Trophoblast cell (in vitro differentiated cells and primary cell): ENCODE measurements around the gene SSPN.

Source experiments
- DNase-seq, 2 donors: peaks; one replicate each; pipeline ENCODE4 v3.0.0-alpha.2; 2016
- H2AFZ ChIP-seq: 2 replicates; pipeline ENCODE4 v1.6.1; 2013; ENCODE audit warnings: low read length, moderate library complexity, mild to moderate bottlenecking; ENCODE audit not compliant: insufficient read depth, poor library complexity
- H2AK5ac ChIP-seq: 2 replicates; pipeline ENCODE4 v1.6.1; 2013; ENCODE audit warnings: mild to moderate bottlenecking, low read length
- H2BK120ac ChIP-seq: 2 replicates; pipeline ENCODE4 v1.6.1; 2013; ENCODE audit warnings: low read length, mild to moderate bottlenecking, moderate library complexity; ENCODE audit not compliant: insufficient read depth, poor library complexity
- H2BK12ac ChIP-seq: 2 replicates; pipeline ENCODE4 v1.6.1; 2013; ENCODE audit warnings: mild to moderate bottlenecking, low read length, moderate library complexity
- H2BK5ac ChIP-seq: 2 replicates; pipeline ENCODE4 v1.6.1; 2013; ENCODE audit warnings: low read length, low read depth, moderate library complexity, mild to moderate bottlenecking; ENCODE audit not compliant: poor library complexity
- H3K14ac ChIP-seq: 2 replicates; pipeline ENCODE4 v1.6.1; 2013; ENCODE audit warnings: mild to moderate bottlenecking, low read length
- H3K18ac ChIP-seq: 2 replicates; pipeline ENCODE4 v1.6.1; 2013; ENCODE audit warnings: mild to moderate bottlenecking, low read length
- H3K23ac ChIP-seq: 2 replicates; pipeline ENCODE4 v1.6.1; 2013; ENCODE audit warnings: low read length
- H3K27ac ChIP-seq: 2 replicates; pipeline ENCODE4 v1.5.1; 2013; ENCODE audit warnings: low read depth, mild to moderate bottlenecking, inconsistent platforms, low read length, moderate library complexity
- H3K27me3 ChIP-seq: 2 replicates; pipeline ENCODE4 v1.6.1; 2013; ENCODE audit warnings: inconsistent platforms, mild to moderate bottlenecking, low read length, moderate library complexity; ENCODE audit not compliant: insufficient read depth
- H3K36me3 ChIP-seq, 2 experiments: 1 replicate in 1 of 2; 2 replicates in 1 of 2; pipeline ENCODE4 v1.6.1; 2013; ENCODE audit warnings: low read length in 2 of 2, mild to moderate bottlenecking in 2 of 2, moderate library complexity in 1 of 2; ENCODE audit not compliant: insufficient read depth in 2 of 2, control insufficient read depth in 1 of 2
- H3K4ac ChIP-seq: 2 replicates; pipeline ENCODE4 v1.6.1; 2013; ENCODE audit warnings: low read depth, mild to moderate bottlenecking, low read length, moderate library complexity
- H3K4me1 ChIP-seq, 2 experiments: 1 replicate in 1 of 2; 2 replicates in 1 of 2; pipeline ENCODE4 v1.6.1; 2013; ENCODE audit warnings: low read length in 2 of 2, mild to moderate bottlenecking in 2 of 2, moderate library complexity in 1 of 2; ENCODE audit not compliant: insufficient read depth in 2 of 2, control insufficient read depth in 1 of 2
- H3K4me2 ChIP-seq: 2 replicates; pipeline ENCODE4 v1.6.1; 2013; ENCODE audit warnings: inconsistent platforms, mild to moderate bottlenecking, low read length, moderate library complexity
- H3K4me3 ChIP-seq: 2 replicates; pipeline ENCODE4 v1.5.1; 2013; ENCODE audit warnings: mild to moderate bottlenecking, low read depth, low read length, inconsistent platforms
- H3K79me1 ChIP-seq: one replicate; pipeline ENCODE4 v1.6.1; 2013; ENCODE audit warnings: low read length
- H3K79me2 ChIP-seq: 2 replicates; pipeline ENCODE4 v1.6.1; 2013; ENCODE audit warnings: low read length, mild to moderate bottlenecking; ENCODE audit not compliant: control insufficient read depth, insufficient read depth, poor library complexity
- H3K9ac ChIP-seq: 2 replicates; pipeline ENCODE4 v1.6.1; 2013; ENCODE audit warnings: mild to moderate bottlenecking, low read length
- H3K9me3 ChIP-seq: 2 replicates; pipeline ENCODE4 v1.6.1; 2013; ENCODE audit warnings: low read depth, mild to moderate bottlenecking, control low read depth, inconsistent platforms, low read length; ENCODE audit not compliant: insufficient read depth
- H4K12ac ChIP-seq: 2 replicates; pipeline ENCODE4 v1.6.1; 2013; ENCODE audit warnings: low read depth, mild to moderate bottlenecking, low read length, moderate library complexity
- H4K8ac ChIP-seq: 2 replicates; pipeline ENCODE4 v1.6.1; 2013; ENCODE audit warnings: low read depth, mild to moderate bottlenecking, low read length, moderate library complexity
- H4K91ac ChIP-seq: one replicate; pipeline ENCODE4 v1.6.1; 2013; ENCODE audit warnings: low read depth, mild to moderate bottlenecking, low read length, moderate library complexity
- WGBS: extraction: QIAGEN DNeasy Blood & Tissue Kit; methylation state at CpG from one replicate; pipeline ENCODE4 v1.1.7; 2013; ENCODE audit warnings: missing lambda C conversion rate; ENCODE audit not compliant: insufficient read length, insufficient coverage; ENCODE audit errors: extremely low coverage; 5-methylcytosine and 5-hydroxymethylcytosine counted together

SSPN gene

DNA sequence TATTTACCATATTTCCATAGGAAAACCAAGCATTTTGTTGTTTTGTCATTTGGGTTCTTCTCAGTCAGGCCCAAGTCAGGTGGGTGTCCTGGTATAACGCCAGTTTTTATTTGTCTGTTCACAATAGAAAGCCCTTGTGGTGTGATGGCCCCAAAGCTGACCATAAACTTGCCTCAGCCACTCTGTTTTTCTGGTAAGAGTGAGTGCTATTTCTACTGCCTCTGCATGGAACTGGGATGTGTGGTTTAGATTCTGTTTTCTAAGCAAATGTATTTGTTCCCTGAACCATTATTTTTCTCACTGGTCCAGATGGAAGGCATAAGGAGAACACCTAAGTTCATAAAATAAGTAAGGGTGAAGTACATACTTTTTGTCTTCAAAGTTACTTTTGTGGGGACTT lies 1.8 kb upstream of the SSPN start:
- no CpG with 5 or more reads among the region's 1 CpG for WGBS
- peaks cover 0 to 4% of the 10 kb centered on the region in 2 experiments for H3K4me1 ChIP-seq
- H4K91ac ChIP-seq = no peak overlapping the region

DNA sequence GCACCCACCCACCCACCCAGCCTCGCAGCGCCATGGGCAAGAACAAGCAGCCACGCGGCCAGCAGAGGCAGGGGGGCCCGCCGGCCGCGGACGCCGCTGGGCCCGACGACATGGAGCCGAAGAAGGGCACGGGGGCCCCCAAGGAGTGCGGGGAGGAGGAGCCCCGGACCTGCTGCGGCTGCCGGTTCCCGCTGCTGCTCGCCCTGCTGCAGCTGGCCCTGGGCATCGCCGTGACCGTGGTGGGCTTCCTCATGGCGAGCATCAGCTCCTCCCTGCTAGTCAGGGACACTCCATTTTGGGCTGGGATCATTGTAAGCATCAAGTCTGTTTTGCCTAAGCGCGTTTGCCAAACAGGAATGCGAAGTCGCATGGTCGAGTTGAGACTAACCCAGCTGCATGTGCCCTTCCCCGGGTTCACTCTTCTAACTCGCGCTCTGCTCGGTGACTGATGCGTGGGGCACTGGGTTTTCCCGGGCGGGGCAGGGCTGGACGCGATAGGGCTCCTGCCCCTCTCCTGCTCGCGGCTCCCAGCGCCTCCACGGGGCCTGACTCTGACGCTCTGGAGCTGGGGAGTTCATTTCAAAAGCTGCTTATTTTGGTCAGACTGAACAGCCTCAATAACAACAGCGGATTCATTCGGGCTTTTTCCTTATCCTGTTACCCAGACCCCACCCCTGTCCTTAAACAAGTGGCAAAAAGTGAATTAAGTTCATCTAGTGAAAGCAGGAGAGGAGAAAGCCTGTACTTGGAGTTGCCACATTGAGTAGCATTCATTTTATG lies 458 bp downstream of the SSPN start:
- Histone ChIP-seq H3K4me3 (peak overlapping the region; percentile 68), H3K36me3 (no peaks in the 10 kb centered on the region), H3K18ac (peak overlapping the region; percentile 33), H3K4me2 (peak overlapping the region; percentile 77), H3K27me3 (peaks cover 3% of the 10 kb centered on the region), H4K8ac (peak overlapping the region; percentile 61), H2BK12ac (no peak overlapping the region), H4K12ac (peak overlapping the region; percentile 12), H3K4me1 (peaks cover 0 to 4% of the 10 kb centered on the region in 2 experiments), H2BK5ac (no peak overlapping the region), H2BK120ac (no peak overlapping the region), H3K4ac (no peak overlapping the region), H3K9me3 (peaks cover 1% of the 10 kb centered on the region), H3K27ac (no peak overlapping the region), H4K91ac (peak overlapping the region; percentile 48), H3K79me2 (peaks cover 4% of the 10 kb centered on the region), H3K79me1 (peaks cover 2% of the 10 kb centered on the region), H2AFZ (peak overlapping the region; percentile 73), H3K14ac (peak overlapping the region; percentile 18), H2AK5ac (no peak overlapping the region), H3K23ac (no peak overlapping the region), H3K9ac (no peak overlapping the region)
- peak; percentile 38 to 54 for DNase-seq
- no CpG with 5 or more reads among the region's 45 CpGs for WGBS

More for the DNA sequence above, 1.8 kb upstream of the SSPN start:
- Histone ChIP-seq H2BK12ac (no peak overlapping the region), H3K36me3 (no peaks in the 10 kb centered on the region), H3K79me2 (peaks cover 4% of the 10 kb centered on the region), H4K8ac (no peak overlapping the region), H3K4me2 (no peak overlapping the region), H4K12ac (no peak overlapping the region), H2AK5ac (no peak overlapping the region), H3K23ac (no peak overlapping the region), H2BK5ac (no peak overlapping the region), H3K79me1 (peaks cover 2% of the 10 kb centered on the region), H3K18ac (no peak overlapping the region), H3K27me3 (peaks cover 3% of the 10 kb centered on the region), H3K27ac (no peak overlapping the region), H3K9ac (no peak overlapping the region), H3K4ac (no peak overlapping the region), H3K4me3 (no peak overlapping the region), H2BK120ac (no peak overlapping the region), H3K14ac (no peak overlapping the region), H2AFZ (no peak overlapping the region), H3K9me3 (peaks cover 1% of the 10 kb centered on the region)
- DNase-seq = no peak

DNA sequence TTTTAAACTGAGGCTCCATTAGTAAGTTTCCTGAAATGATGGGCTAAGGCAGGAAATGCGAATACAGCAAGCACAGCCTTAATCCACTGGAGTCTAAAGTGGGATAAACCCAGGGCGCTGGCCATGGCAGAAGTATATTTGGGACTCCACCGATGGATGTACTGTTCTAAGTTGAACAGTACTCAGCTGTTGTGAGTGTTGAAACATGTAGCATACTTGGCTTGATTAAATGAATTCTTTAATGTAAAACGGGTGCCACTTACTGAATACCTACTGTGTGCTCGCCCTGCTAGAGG lies 996 bp downstream of the SSPN start:
- no CpG with 5 or more reads among the region's 5 CpGs for WGBS
- H3K14ac ChIP-seq = no peak overlapping the region
- peaks cover 3% of the 10 kb centered on the region for H3K27me3 ChIP-seq
- no peak overlapping the region for H2BK5ac ChIP-seq
- no peak overlapping the region for H2BK12ac ChIP-seq
- peaks cover 2% of the 10 kb centered on the region for H3K79me1 ChIP-seq
- H3K18ac ChIP-seq = no peak overlapping the region
- H4K8ac ChIP-seq = no peak overlapping the region
- H3K4me3 ChIP-seq = no peak overlapping the region
- DNase-seq = no peak
- H2BK120ac ChIP-seq = no peak overlapping the region
- H3K9me3 ChIP-seq = peaks cover 1% of the 10 kb centered on the region
- H2AFZ ChIP-seq = no peak overlapping the region
- H3K36me3 ChIP-seq = no peaks in the 10 kb centered on the region
- peak overlapping the region; percentile 77 for H3K4me2 ChIP-seq
- H3K4ac ChIP-seq = no peak overlapping the region
- H3K23ac ChIP-seq = no peak overlapping the region
- H3K9ac ChIP-seq = no peak overlapping the region
- H3K27ac ChIP-seq = no peak overlapping the region
- H2AK5ac ChIP-seq = no peak overlapping the region
- H4K91ac ChIP-seq = no peak overlapping the region
- H3K4me1 ChIP-seq = peaks cover 0 to 4% of the 10 kb centered on the region in 2 experiments
- H3K79me2 ChIP-seq = peaks cover 4% of the 10 kb centered on the region
- no peak overlapping the region for H4K12ac ChIP-seq

DNA sequence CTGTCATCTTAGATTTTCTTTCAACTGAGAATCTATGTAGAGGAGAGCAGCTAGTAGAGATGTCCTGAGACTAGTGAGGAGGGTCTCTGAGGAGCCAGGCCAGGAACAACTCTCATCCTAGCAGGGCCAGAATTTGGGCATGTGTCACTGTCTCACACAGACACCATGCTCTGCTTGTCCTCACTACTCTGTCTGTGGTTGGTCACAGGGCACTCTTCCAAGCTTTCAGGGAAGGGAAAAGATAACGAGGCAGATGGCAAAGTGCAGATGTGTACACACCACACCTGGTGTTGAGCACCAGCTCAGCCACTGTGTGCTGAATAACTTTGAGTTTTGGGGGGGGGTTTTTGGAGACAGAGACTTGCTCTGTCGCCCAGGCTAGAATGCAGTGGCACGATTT lies 2.5 kb downstream of the SSPN start:
- H2AK5ac ChIP-seq = no peak overlapping the region
- peaks cover 4% of the 10 kb centered on the region for H3K79me2 ChIP-seq
- no peak overlapping the region for H2AFZ ChIP-seq
- no peak overlapping the region for H2BK5ac ChIP-seq
- no peak overlapping the region for H2BK120ac ChIP-seq
- H3K79me1 ChIP-seq = peaks cover 2% of the 10 kb centered on the region
- H3K4me3 ChIP-seq = no peak overlapping the region
- peaks cover 1% of the 10 kb centered on the region for H3K9me3 ChIP-seq
- H3K36me3 ChIP-seq = no peaks in the 10 kb centered on the region
- no peak overlapping the region for H3K23ac ChIP-seq
- H4K91ac ChIP-seq = no peak overlapping the region
- no peak overlapping the region for H4K12ac ChIP-seq
- H3K14ac ChIP-seq = no peak overlapping the region
- no peak overlapping the region for H3K18ac ChIP-seq
- no peak overlapping the region for H4K8ac ChIP-seq
- H3K4me2 ChIP-seq = no peak overlapping the region
- DNase-seq = no peak
- no peak overlapping the region for H3K9ac ChIP-seq
- no peak overlapping the region for H2BK12ac ChIP-seq
- H3K27ac ChIP-seq = no peak overlapping the region
- peaks cover 0 to 4% of the 10 kb centered on the region in 2 experiments for H3K4me1 ChIP-seq
- no peak overlapping the region for H3K4ac ChIP-seq
- WGBS = no CpG with 5 or more reads among the region's 3 CpGs
- H3K27me3 ChIP-seq = peaks cover 3% of the 10 kb centered on the region
